Endothelial cell of umbilical vein (primary cell): ENCODE data around the gene DAPL1. TPM values are rescaled to one million over a fixed set of nuclear protein-coding genes. Genes with fewer than 3 reads are reported as not detected.

Experiments used
- BruUV-seq: library from RNA; stranded (reverse); fragments of 400-500 nt; replicated peaks from 2 replicates; lab custom pipeline; 2021; lab: Mats Ljungman, UMichigan
- CTCF ChIA-PET: fragments of 300-600, 350-600 bp; sonication (Branson Sonifier 250); formaldehyde crosslinking; loops from one replicate; lab custom pipeline; 2021; ENCODE audit warnings: antibody characterized with exemption, inconsistent platforms; lab: Charles Lee
- POLR2A ChIA-PET: fragments of 300-600, 350-600 bp; sonication (Branson Sonifier 250); formaldehyde crosslinking; loops from one replicate; lab custom pipeline; 2021; ENCODE audit warnings: antibody characterized with exemption, inconsistent platforms; lab: Charles Lee
- DNase-seq: peaks from one replicate; pipeline ENCODE4 v3.0.0-alpha.2; 2011; ENCODE audit warnings: low read depth, low spot score
- FAIRE-seq: peaks from 2 replicates; lab custom pipeline; 2011; peaks lifted over from hg19 to GRCh38; lab: Jason Lieb, UNC
- H2AFZ ChIP-seq: 2 replicates; pipeline ENCODE4 v1.6.0; 2012; ENCODE audit warnings: low read depth, low read length, control low read depth, inconsistent platforms
- H3K27ac ChIP-seq: 2 replicates; pipeline ENCODE4 v1.5.1; 2011; ENCODE audit warnings: low read depth, mild to moderate bottlenecking, control low read depth, low read length, moderate library complexity; ENCODE audit not compliant: insufficient read depth
- H3K27me3 ChIP-seq, 2 experiments: 2 replicates each; pipeline versions ENCODE4 v1.6.0 to v1.6.1; 2011; ENCODE audit warnings: low read length in 2 of 2, mixed read lengths in 1 of 2; ENCODE audit not compliant: control insufficient read depth in 2 of 2, insufficient read depth in 2 of 2
- H3K36me3 ChIP-seq, 2 experiments: 2 replicates in 1 of 2; 3 replicates in 1 of 2; pipeline ENCODE4 v1.5.1; 2011; ENCODE audit warnings: low read length in 2 of 2, mild to moderate bottlenecking in 1 of 2, moderate library complexity in 1 of 2; ENCODE audit not compliant: control insufficient read depth in 2 of 2, insufficient read depth in 2 of 2; ENCODE audit errors: extremely low read depth in 1 of 2
- H3K4me1 ChIP-seq: 3 replicates; pipeline ENCODE4 v1.5.1; 2011; ENCODE audit warnings: mild to moderate bottlenecking, low read length; ENCODE audit not compliant: control insufficient read depth, insufficient read depth; ENCODE audit errors: extremely low read depth
- H3K4me2 ChIP-seq: 2 replicates; pipeline ENCODE4 v1.6.1; 2011; ENCODE audit warnings: low read length, control low read depth, mixed read lengths; ENCODE audit not compliant: insufficient read depth
- H3K4me3 ChIP-seq, 3 experiments: fragments of 200-600 bp in 1 of 3; sonication (generic), shearing (Covaris generic) in 1 of 3; replicated peaks in 1 of 3; 2 replicates each; pipeline ENCODE4 v1.5.1; 2011 to 2016; ENCODE audit warnings: control low read depth in 3 of 3, low read length in 3 of 3, mild to moderate bottlenecking in 2 of 3, inconsistent platforms in 1 of 3, low read depth in 1 of 3, moderate library complexity in 1 of 3; ENCODE audit not compliant: insufficient read depth in 1 of 3
- H3K79me2 ChIP-seq: 2 replicates; pipeline ENCODE4 v1.6.0; 2012; ENCODE audit warnings: low read length, inconsistent platforms; ENCODE audit not compliant: control insufficient read depth, insufficient read depth
- H3K9ac ChIP-seq: replicated peaks from 2 replicates; pipeline ENCODE3; 2011; ENCODE audit warnings: low read length, control low read depth; ENCODE audit not compliant: insufficient read depth; ENCODE audit errors: extremely low read depth
- H3K9me1 ChIP-seq: replicated peaks from 3 replicates; pipeline ENCODE4 v1.6.0; 2011; ENCODE audit warnings: mild to moderate bottlenecking, low read length; ENCODE audit not compliant: control insufficient read depth, insufficient read depth; ENCODE audit errors: extremely low read depth
- H3K9me3 ChIP-seq: replicated peaks from 2 replicates; pipeline ENCODE4 v1.5.1; 2012; ENCODE audit warnings: low read length, inconsistent platforms; ENCODE audit not compliant: control insufficient read depth, insufficient read depth
- H4K20me1 ChIP-seq: replicated peaks from 2 replicates; pipeline ENCODE3; 2011; ENCODE audit warnings: mild to moderate bottlenecking, low read length; ENCODE audit not compliant: control insufficient read depth, insufficient read depth; ENCODE audit errors: extremely low read depth
- EZH2 ChIP-seq: IDR thresholded peaks from 2 replicates; pipeline ENCODE4 v1.6.1; 2012; ENCODE audit warnings: borderline replicate concordance, low read depth, mild to moderate bottlenecking, moderate library complexity, low read length, inconsistent platforms; ENCODE audit not compliant: severe bottlenecking
- FOS ChIP-seq: IDR thresholded peaks from 2 replicates; pipeline ENCODE4 v1.6.1; 2011; ENCODE audit warnings: mild to moderate bottlenecking, low read length, moderate library complexity, borderline replicate concordance; ENCODE audit not compliant: insufficient read depth
- GATA2 ChIP-seq: IDR thresholded peaks from 2 replicates; pipeline ENCODE4 v1.7.0; 2011; ENCODE audit warnings: low read depth, mild to moderate bottlenecking, moderate library complexity, mixed read lengths, low read length; ENCODE audit not compliant: insufficient read length, insufficient read depth
- JUN ChIP-seq: IDR thresholded peaks from 2 replicates; pipeline ENCODE4 v1.6.1; 2011; ENCODE audit warnings: borderline replicate concordance, low read depth; ENCODE audit not compliant: insufficient read length, insufficient read depth
- MYC ChIP-seq: IDR thresholded peaks from one replicate; pipeline ENCODE4 v1.6.1; 2011; ENCODE audit warnings: mild to moderate bottlenecking, low read depth, low read length
- POLR2A ChIP-seq: IDR thresholded peaks from 2 replicates; pipeline ENCODE4 v1.6.1; 2012; ENCODE audit warnings: low read depth, mild to moderate bottlenecking, control low read depth, low read length
- POLR2AphosphoS5 ChIP-seq: IDR thresholded peaks from 2 replicates; pipeline ENCODE4 v1.6.1; 2012; ENCODE audit warnings: low read depth, mild to moderate bottlenecking, control low read depth, low read length, moderate library complexity; ENCODE audit not compliant: insufficient read depth
- dilution Hi-C: fragments of 300-500 bp; cut with MboI; formaldehyde crosslinking; loops from one replicate; pipeline ENCODE4 v1.15.0; 2019; ENCODE audit warnings: low sequenced_read_pairs; ENCODE audit not compliant: extremely low pct_ligation_motif_present
- intact Hi-C: fragments of 100-400 bp; cut with micrococcal nuclease; formaldehyde crosslinking; loops from one replicate; pipeline ENCODE4 v1.10.0; 2022
- polyA plus RNA-seq, 4 experiments: library from polyadenylated mRNA; depleted of rRNA in 3 of 4; stranded (reverse) in 3 of 4; unstranded in 1 of 4; fragments of >200 nt; gene quantifications; 2 replicates each; pipeline versions ENCODE4 v1.2.1 to v1.2.3, GENCODE V29; 2011 to 2012; ENCODE audit warnings: missing spikeins in 1 of 4
- total RNA-seq: library from RNA; stranded (reverse); gene quantifications from 2 replicates; pipeline ENCODE4 v1.2.3, GENCODE V29; 2021
- TF ChIP-seq, protein P1 (sequence below), 2 donors: IDR thresholded peaks; 1 replicate in 1 of 2; 2 replicates in 1 of 2; pipeline ENCODE4 v1.5.1; 2011; ENCODE audit warnings: low read length in 2 of 2, mild to moderate bottlenecking in 2 of 2, moderate library complexity in 2 of 2, control low read depth in 1 of 2, inconsistent platforms in 1 of 2, low read depth in 1 of 2; ENCODE audit not compliant: insufficient read depth in 1 of 2; ENCODE audit errors: extremely low read depth in 1 of 2
- TF ChIP-seq, protein P2 (sequence below): IDR thresholded peaks from 2 replicates; pipeline ENCODE4 v1.6.1; 2011; ENCODE audit not compliant: insufficient read depth, insufficient read length

Gene DAPL1
- total and polyA plus RNA-seq, 2 donors (not counting 3 experiments of a cell fraction or from before 2014, with no cell fraction given) = not detected

GRCh38 chr2:158825021-158825420 is 29.9 kb downstream of the DAPL1 start:
- BruUV-seq = no TSS peak
- no peak for TF ChIP-seq FOS
- TF ChIP-seq, protein P1, sequence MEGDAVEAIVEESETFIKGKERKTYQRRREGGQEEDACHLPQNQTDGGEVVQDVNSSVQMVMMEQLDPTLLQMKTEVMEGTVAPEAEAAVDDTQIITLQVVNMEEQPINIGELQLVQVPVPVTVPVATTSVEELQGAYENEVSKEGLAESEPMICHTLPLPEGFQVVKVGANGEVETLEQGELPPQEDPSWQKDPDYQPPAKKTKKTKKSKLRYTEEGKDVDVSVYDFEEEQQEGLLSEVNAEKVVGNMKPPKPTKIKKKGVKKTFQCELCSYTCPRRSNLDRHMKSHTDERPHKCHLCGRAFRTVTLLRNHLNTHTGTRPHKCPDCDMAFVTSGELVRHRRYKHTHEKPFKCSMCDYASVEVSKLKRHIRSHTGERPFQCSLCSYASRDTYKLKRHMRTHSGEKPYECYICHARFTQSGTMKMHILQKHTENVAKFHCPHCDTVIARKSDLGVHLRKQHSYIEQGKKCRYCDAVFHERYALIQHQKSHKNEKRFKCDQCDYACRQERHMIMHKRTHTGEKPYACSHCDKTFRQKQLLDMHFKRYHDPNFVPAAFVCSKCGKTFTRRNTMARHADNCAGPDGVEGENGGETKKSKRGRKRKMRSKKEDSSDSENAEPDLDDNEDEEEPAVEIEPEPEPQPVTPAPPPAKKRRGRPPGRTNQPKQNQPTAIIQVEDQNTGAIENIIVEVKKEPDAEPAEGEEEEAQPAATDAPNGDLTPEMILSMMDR (IDR thresholded peaks at IDR 0.05; ENCODE audit: extremely low read depth in 1 of 2, insufficient read depth in 1 of 2, low read depth in 1 of 2, low read length in 2 of 2) = no peak
- no peak for TF ChIP-seq EZH2
- TF ChIP-seq JUN = no peak
- no peak for TF ChIP-seq POLR2AphosphoS5
- no peak overlapping the region for H3K4me3 ChIP-seq
- intact Hi-C loops (no loop called here), dilution Hi-C loops (no loop called here)
- peaks cover 7 to 8% of the 10 kb centered on the region in 2 experiments for H3K27me3 ChIP-seq
- FAIRE-seq = no peak
- H3K9me1 ChIP-seq = no peaks in the 10 kb centered on the region
- no peaks in the 10 kb centered on the region for H4K20me1 ChIP-seq
- no peaks in the 10 kb centered on the region for H3K79me2 ChIP-seq
- no peak overlapping the region for H3K27ac ChIP-seq
- no peak overlapping the region for H2AFZ ChIP-seq
- H3K4me2 ChIP-seq = no peak overlapping the region
- no peaks in the 10 kb centered on the region for H3K4me1 ChIP-seq
- ChIA-PET CTCF (no interaction called here), POLR2A (no interaction called here)
- H3K9ac ChIP-seq = no peak overlapping the region
- H3K36me3 ChIP-seq = no peaks in the 10 kb centered on the region
- H3K9me3 ChIP-seq = no peaks in the 10 kb centered on the region
- DNase-seq = no peak

DNA sequence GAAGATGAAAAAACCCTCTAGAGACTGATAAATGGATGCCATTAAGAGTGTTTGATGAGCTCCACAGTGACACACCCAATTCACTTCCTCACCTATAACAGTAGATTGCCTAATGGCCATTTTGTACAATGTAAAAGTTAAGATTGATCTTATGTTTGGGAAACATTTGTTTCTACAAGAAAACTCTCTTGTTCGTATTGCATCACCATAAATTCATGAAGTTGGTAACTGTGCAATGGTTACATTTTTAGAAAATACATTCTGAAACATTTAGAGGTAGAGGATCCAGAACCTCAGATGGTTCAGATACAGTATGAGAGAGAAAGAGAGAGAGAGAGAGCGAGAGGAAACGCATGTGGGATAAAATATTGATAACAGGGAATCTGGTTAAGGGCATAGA is 31.8 kb downstream of the DAPL1 start:
- Histone ChIP-seq H3K9me1 (no peaks in the 10 kb centered on the region), H3K27me3 (peaks cover 0 to 3% of the 10 kb centered on the region in 2 experiments), H3K79me2 (no peaks in the 10 kb centered on the region), H3K4me3 (no peak overlapping the region), H3K4me1 (no peaks in the 10 kb centered on the region), H3K36me3 (no peaks in the 10 kb centered on the region), H3K27ac (no peak overlapping the region), H3K4me2 (no peak overlapping the region), H4K20me1 (no peaks in the 10 kb centered on the region), H2AFZ (no peak overlapping the region), H3K9me3 (no peaks in the 10 kb centered on the region), H3K9ac (no peak overlapping the region)
- no peak for FAIRE-seq
- dilution Hi-C loops (no loop called here), intact Hi-C loops (no loop called here)
- no peak for DNase-seq
- no peak for TF ChIP-seq POLR2A
- TF ChIP-seq, protein P1 (IDR thresholded peaks at IDR 0.05; ENCODE audit: extremely low read depth in 1 of 2, insufficient read depth in 1 of 2, low read depth in 1 of 2, low read length in 2 of 2) = no peak
- TF ChIP-seq MYC = no peak
- TF ChIP-seq POLR2AphosphoS5 = no peak
- TF ChIP-seq FOS = no peak
- no peak for TF ChIP-seq JUN
- TF ChIP-seq EZH2 = no peak
- TF ChIP-seq, protein P2, sequence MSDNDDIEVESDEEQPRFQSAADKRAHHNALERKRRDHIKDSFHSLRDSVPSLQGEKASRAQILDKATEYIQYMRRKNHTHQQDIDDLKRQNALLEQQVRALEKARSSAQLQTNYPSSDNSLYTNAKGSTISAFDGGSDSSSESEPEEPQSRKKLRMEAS = no peak
- no peak for TF ChIP-seq GATA2
- BruUV-seq = no TSS peak
- CTCF ChIA-PET = interaction anchor here (0.9 kb wide), 1 partner anchor 57 kb away, joined by 3 read pairs; no protein-coding TSS in a partner anchor
- POLR2A ChIA-PET = no interaction called here
